ENCODE data around the gene SLC43A3.
A peak's percentile ranks its signal among the peaks of the same experiment; 100 is the strongest.
"Not testable (repeated sequence)": the region's sequence is repeated elsewhere in the genome, so short reads cannot be mapped to it uniquely, and the experiment has no call there.

SLC43A3 gene

DNA sequence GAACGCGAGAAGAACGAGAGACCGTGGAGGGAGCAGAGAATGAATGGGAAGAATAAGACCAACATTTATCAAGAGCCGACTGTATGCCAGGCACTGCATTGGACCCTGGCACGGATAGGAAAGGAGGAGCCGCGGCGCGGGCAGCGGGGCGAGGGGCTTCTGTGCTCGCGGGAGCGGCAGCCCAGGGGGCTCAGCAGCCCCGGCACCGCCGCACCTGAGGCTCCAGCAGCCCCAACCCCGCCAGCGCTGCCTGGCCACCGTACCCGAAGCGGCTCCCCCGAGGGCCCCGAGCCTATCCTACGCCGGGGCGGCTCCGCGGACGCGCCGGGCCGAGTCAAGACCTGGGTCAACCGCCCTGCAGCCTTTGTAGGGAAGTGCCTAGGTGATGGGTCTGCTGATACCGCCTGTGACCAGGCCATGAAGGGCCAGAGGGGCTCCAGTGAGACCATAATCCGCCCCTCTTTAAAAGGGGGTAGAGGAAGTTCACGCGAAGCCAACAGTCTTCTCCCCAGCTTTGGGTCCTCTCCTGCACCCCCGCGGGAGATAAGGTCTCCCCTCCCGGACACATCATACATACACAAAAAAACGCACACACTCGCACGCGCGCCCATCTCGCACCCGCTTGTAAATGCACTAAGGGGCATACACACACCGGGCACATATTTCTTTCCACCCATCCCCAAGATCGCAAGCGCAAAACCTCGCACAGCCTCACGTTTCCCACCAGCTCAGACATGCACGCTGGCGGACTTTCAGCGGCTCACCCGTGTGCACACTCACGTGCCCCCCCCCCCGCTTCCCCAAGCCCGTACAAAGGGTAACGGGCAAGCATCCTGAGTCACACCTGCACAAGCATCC, 32.5 kb upstream of the SLC43A3 start:
- no peak for DNase-seq (ENCODE audit: low read depth)

DNA sequence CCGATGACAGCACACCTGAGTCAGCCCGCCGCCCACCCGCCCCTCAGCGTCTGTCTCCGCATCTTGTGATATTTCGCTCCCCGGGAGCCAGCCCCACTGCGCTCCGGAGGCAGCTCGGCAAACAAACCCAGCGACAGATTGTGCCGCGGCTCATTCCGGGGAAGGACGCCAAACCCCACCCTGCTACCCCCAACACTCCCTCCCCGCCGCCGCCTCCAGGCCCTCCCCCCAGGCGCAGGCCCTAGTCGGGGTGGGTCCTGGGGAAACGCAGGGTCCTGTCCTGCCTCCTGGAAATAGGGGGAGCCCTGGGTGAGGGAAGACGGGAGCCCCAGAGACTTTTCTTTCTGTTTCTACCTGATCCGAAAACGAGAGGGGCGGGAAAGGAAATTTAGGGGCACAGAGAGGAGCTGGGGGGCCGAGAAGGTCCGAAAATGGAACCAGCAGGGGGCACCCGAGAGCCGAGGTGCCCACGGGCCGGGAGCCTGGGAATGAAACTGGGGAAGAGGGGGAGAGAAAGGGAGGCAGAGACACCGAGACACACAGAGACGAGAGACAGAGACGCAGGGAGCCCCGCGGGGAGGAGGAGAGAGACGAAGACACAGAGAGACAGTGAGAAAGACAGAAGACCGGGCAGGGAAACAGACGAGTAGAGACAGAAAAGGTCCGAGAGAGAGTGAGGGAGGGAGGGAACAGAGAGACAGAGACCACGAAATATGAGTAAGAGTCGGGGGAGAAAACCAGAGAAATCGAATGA, 31.7 kb upstream of the SLC43A3 start:
- no peak for DNase-seq (ENCODE audit: low read depth)

DNA sequence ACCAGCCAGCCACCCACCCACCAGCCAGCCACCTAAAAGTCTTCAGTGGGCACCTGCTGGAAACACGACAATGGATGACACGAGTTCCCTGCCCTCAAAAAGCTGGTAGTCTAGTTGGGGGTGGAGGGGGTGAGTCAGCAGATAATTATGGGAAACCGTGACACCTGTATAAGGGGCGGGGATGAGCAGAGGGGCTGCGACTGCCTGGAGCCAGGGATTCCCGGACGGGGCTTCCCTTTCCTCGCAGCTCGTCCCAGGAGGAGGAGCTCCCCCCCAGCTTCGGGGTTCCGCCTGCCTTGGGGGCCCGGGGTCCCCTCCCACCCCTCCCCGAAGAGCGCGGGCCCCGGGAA, 31.1 kb upstream of the SLC43A3 start:
- no peak for DNase-seq (ENCODE audit: low read depth)

DNA sequence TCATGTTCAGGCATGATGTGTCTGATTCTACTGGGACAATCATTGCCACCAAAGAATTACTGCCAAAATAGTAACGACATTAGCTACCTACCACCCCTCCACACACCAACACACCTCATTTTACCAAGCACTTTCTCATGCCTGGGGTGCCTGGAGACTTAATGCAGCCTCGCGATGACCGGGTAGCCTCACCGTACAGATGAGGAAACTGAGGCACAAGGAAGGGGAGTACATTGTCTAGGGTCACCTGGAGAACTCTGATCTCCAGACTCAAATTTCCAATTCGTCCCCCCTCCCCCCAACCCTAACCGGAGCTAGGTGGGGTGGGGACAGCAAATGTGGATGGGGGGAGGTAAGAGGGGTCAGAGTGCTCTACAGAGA, 30.7 kb upstream of the SLC43A3 start:
- no peak for DNase-seq (ENCODE audit: low read depth)

DNA sequence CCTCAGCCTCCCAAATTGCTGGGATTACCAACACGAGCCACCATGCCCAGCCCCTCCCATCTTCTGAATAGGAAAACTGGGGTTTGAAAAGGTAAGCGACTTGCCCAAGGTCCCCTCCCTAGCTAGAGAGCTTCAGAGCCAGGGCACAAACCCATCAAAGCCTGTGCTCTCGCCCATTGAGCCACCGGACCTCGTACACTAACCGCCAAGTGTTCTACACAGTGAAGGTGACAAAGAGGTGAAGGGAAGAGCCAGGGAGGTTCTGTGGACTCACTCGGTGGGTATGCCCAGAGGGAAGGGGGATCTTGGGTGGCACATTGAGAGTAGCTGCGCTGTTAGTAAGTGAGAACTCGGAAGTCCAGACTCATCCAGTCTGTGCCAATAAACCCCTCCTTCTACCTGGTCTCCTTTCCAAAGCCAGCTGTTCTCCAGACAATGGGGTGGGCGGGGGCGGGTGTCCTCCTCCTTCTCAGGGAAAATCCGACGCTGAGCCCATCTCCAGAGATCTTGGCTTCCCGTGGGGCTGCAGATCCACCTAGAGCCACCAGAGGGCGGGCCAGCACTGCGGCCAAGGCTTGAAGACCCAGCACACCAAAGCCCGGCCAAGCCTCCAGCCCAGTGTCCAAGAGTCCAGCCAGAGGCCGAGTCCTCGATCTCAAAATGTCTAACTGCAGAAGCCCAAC, 30.2 kb upstream of the SLC43A3 start:
- peak; percentile 53 for DNase-seq (ENCODE audit: low read depth)

DNA sequence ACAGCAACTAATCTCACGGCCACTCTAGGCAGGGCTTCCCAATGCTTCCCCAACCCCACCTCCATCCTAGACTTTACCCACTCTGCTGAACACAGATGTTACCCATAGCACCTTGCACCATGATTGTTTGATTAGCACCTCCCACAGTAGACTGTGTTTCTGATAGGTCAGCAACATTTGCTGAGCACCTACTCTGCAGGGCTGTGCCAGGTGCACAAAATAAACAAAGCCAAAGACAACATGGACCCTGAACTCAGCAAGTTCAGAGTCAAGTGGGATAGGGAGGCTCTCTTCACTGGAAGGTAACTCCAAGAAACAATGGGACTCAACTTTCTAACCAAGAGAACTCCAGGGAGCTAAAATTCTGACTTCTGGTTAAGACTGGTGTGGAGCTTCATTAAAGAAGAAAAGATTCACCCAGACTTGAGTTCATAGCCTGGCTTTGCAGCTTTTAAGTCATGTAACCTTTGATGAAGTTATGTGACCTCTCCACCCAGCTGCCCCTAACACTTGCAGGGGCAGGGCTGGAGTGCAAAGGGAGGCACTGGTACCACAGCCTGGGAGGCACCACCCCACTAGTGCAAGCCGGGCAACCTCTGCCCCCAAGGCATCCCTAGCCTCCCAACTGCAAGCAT, 26.7 kb upstream of the SLC43A3 start:
- DNase-seq (ENCODE audit: low read depth) = no peak

DNA sequence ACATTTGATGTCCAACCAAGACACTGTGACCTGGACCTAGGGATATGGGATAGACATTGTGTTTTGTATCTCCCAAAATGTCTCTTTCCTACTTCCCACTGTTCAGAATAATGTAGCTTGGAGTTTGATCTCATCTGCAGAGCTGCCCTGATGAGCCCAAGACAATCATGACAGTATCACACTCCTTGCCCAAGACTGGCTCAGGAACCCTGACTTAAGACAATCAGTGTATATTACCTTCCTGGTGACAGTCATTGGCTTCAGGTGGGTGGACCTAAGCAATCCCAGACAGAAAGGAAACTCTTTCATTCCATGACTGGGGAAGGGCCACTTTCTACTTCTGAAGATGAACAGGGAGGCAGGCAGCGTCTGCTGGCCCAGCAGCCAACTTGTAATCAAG, 19.1 kb upstream of the SLC43A3 start:
- no peak for DNase-seq (ENCODE audit: low read depth)

DNA sequence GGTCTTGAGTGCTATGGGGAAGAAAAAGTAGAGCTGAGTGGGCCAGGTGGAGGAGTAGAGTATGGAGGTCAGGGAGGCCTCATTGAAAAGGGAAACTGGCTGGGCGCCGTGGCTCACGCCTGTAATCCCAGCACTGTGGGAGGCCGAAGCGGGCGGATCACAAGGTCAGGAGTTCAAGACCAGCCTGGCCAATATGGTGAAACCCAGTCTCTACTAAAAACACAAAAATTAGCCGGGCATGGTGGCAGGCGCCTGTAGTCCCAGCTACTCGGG, 18.1 kb upstream of the SLC43A3 start:
- DNase-seq (ENCODE audit: low read depth) = not testable (repeated sequence)

DNA sequence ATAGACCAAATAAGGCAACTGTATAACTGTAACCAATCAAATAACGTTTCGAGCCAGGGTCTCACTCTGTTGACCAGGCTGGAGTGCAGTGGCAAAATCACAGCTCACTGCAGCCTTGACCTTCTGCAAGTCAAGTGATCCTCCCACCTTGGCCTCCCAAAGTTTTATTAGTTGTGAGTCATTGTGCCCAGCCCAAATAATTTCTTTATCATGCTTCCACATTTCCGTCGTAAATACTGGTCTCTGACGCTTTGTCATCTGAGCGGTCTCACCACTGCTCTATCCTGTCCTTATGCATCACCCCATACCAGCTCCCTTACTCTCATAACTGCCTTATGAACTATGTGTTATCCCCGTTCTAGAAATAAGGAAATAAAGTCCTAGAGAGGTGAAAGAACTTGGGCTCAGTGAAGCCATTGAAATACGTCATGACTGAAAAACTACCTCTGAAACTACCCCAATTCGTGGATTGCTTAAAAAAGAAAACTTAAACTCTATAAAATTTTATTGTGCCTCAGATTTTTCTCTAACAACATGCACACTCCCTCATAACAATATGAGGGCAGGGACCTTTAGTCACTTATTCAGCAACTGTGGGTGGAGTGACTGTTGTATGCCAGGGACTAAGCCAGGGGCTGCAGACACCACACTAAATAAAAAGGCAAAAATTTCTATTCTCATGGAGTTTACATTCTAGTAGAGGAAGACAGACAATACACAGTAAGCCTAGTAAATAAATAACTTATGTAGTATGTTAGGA, 17.6 kb upstream of the SLC43A3 start:
- DNase-seq (ENCODE audit: low read depth) = no peak

DNA sequence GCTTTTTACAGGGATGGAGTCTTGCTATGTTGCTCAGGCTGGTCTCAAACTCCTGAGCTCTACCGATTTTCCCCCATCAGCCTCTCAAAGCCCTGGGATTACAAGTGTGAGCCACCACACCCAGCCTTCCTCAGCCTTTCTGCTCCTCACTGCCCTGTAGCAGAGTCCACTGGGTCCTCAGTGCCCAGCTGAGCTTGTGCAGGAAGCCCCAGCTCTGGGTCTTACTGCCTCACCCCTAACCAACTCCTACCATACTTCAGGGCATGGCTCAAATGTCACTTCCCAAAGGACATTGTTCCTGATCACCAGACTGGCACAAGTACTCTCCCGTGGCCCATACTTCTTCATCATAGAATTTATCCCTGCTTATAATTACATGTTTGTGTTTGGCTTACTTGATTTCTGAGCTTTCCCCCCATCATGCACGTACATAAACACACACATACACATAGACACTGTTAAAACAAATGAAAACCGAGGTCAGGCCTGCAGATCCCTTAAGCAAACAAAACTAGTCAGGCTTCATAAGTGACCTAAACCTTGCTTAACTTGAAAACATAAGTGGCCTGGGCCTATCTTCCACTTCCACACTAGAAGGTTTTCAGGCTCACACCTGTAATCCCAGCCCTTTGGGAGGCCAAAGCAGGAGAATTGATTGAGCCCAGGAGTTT, 14.0 kb upstream of the SLC43A3 start:
- DNase-seq (ENCODE audit: low read depth) = no peak

DNA sequence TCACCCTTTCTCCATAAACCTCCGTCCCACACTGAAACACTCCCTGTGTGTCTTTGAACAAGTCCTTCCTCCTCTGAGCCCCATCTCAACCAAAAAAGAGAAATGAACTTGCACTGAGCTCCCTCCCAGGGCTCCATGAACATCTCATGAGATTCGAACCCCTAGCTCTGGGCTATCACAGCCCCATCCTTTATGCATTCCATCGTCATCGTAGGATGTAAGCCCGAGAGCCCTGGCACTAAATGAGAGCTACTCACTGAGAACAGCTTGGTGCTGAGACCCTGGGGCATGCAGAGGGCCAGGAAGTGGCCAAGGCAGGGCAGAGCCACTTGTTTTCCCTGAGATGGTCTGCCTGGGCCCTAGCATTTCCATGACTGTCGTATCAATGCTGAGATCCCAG, 12.9 kb upstream of the SLC43A3 start:
- no peak for DNase-seq (ENCODE audit: low read depth)

DNA sequence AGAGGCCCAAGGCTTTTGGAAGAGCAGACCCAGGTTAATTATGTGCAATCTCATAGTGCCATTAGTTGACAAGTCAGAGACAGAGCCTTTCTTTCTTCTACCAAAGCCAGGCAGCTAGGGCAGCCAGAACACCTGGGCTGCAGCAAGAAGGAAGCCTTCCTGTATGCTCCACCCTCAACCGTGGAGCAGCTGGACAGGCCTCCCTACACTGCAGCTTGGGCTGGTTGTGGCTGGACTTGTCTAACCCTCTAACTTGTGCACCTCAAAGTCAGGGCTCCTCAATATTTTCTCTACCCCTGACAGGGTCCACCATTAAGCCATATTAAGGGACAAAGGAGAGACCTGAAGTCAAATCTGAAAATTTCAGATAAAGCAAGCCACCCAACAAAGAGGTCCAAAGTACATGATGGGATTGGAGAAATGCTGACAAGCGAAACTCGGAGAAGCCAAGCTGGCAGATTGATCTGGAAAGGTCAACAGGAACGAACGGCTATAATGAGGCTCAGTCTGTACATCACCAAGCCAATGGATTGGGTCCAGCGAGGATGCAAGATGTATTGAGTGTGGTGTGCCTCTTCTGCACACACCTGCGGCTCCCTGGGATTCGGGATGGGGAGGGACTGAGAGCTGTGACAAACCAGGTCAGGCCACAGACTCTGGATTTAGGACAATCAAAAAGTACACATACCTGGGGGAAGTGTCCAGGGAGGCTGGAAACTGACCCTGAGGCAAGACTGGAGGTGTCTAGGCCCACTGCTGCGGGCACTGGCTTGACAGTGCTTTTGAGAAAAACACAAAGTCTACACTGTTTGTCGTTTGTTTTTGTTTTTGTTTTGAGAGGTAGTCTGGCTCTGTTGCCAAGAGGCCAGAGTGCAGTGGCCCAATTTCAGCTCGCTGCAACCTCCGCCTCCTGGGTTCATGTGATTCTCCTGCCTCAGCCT, 11.7 kb upstream of the SLC43A3 start:
- DNase-seq (ENCODE audit: low read depth) = no peak

DNA sequence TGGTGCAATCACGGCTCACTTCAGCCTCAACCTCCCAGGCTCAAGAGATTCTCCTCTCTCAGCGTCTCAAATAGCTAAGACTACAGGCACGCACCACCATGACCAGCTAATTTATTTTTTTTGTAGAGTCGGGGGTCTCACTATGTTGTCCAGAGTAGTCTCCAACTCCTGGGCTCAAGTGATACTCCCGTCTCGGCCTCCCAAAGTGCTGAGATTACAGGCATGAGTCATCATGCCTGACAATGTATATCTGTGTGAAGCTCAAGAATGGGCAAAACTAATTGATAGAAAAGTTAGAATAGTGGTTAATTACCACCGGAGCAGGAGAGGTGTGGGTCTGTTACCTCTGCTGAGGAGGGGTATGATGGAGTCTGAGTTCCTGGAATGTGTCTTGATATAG, 9.1 kb upstream of the SLC43A3 start:
- no peak for DNase-seq (ENCODE audit: low read depth)

DNA sequence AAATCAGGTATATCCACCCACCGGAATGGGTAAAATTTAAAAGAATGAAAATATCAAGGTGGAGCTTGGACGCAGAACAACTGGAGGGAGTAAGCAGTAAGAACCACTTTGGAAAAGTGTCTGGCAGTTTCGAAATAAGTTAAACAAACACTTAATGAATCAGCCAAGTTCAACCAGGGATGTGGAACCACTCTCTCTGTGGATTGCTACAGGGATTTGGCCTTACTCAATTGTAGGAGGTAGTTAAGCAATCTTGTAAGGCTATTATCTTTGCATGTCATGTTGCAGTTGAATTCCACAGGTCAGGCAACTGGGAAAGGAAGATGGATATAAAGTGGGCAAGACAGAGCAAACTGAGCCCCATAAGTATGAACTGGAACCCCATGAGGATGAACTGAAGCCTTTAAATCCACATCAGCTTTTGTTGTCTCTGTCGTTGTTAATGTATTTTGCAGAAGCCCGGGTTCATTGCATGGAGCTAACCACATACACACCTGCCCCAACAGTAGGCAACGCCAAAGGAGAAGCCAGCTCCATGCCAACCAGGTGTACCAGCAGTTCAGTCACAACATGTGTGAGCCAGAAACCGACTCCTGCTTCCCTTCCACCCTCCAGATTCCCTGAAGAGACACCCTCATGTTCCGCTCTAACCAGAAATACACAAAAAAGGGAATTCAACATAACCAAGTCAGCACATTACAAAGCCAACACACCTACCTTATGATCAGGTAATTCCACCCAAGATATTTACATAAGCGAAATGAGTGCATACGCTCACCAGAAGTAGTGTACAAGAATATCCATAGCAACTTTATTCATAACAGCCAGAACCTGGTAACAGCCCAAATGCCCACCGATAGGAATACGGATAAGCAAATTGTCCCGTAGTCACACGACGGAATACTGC, 8.0 kb upstream of the SLC43A3 start:
- no peak for DNase-seq (ENCODE audit: low read depth)

DNA sequence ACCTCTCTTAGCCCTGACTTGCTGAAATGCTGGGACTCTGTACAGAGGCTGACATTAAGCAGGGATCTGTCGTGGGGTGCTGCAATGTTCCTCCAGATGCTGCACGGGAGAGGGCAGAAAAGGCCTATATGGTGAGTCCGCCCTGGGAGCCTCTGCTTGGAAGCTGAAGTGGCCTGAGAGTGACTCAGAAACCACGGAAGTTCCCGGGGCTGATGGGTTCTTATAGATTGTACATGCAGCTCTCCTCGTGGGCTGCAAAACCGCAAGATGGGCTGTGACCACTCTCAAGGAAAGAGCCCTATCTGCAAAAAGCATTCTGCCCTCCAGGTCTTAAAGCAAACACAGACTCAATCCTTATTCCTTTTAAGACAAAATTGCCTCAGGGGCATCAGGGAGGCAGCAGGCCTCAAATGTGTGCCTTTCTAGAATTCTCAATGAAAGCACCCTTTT, 5.8 kb upstream of the SLC43A3 start:
- DNase-seq (ENCODE audit: low read depth) = no peak

DNA sequence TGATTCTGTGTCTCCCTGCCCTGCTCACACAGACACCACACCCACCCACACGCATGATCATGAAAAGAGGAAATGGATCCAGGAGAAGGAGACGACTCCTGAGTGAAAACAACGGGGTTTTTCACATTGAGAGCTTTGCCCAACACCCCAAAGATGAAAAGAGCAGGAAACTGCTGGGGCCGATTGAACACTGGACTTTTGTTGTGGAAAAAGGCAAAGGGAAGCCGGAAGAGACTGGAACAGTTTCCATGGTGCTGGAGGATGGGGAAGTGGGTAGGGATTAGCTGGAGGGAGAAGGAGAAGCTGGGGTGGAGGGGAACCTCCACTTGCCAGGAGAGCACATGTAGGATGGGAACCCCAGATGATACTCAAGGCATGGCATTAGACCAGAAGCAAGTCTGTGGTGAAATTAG, 5.2 kb upstream of the SLC43A3 start:
- no peak for DNase-seq (ENCODE audit: low read depth)

DNA sequence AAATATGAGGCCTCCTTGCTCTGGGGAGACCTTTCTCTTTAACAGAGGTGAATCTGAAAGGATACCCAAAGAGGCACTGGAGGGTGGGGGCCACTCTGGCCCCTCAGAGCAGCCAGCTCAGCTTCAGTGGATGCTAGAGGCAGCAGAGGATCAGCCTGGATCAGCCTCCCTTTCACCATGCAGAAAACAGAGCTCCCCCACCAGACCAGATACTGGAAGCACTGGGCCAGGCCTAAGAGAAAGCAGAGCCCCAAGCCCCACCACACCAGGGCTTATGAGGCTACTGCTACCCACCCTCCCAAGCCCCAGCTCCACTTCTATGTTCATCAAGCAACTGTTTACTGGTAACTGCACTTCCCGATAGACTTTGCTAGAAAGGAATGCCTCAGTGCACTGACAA, 4.0 kb upstream of the SLC43A3 start:
- DNase-seq (ENCODE audit: low read depth) = no peak

DNA sequence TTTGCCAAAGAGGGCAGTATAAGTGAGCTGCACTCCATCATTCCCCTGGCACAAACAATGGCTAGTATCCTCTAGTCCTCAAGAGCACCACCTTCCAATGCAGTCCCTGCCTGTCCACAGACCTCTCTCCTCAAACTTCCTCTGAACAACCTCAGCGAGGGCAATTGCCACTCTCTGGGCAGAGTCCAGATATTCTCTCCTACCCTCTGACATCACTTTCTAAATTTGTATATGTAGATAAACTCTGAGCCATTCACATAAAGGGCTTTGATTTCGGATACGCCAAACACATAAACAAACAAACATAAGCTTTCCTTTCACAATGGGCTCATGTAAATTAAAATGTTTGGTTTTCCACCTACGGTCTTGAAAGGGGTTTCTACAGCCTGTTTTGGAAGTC, 3.0 kb upstream of the SLC43A3 start:
- DNase-seq (ENCODE audit: low read depth) = no peak

DNA sequence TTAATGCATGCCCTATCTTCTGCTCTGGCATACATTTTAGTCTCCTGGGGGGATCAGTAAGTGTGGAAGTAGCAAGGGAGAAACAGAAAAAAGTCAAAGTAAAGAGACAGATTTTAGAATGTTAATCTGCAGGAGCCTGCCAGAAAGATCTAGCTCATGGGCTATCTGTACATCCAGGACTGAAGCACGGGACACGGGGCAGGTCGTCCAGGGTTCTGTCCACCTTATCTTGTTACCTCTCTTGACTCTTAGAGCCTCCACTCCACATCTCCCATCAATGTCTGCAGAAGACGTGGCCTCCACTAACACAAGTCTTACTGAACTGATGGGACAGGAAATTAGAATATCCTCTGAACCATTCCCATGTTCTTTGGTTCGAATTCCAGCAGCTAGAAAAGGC, 1.7 kb upstream of the SLC43A3 start:
- no peak for DNase-seq (ENCODE audit: low read depth)
